Suppressor macrophage treated with lipopolysaccharide for 1 hour (primary cell): ENCODE data around the gene DYNAP.

ENCODE experiments used
- DNase-seq, 3 donors: peaks; one replicate each; pipeline ENCODE4 v3.0.0-alpha.2; 2020 to 2022

Gene DYNAP

GRCh38 chr18:54641734-54642133 lies 50.7 kb downstream of the DYNAP start:
- DNase-seq = no peak

GRCh38 chr18:54647176-54647575 lies 56.1 kb downstream of the DYNAP start:
- no peak for DNase-seq
